HL-60 (cell line): ENCODE results near the gene CCNJ.

Experiments
- DNase-seq, 2 experiments: peaks; one replicate each; pipeline ENCODE4 v3.0.0-alpha.2; 2010 to 2020; ENCODE audit warnings: low read depth in 1 of 2, low spot score in 1 of 2
- H3K27ac ChIP-seq: fragments of 250-450 bp; sonication (Bioruptor Pico); replicated peaks from 2 replicates; pipeline ENCODE4 v1.5.1; 2020; ENCODE audit warnings: mild to moderate bottlenecking, moderate library complexity
- H3K27me3 ChIP-seq: fragments of 250-450 bp; sonication (Bioruptor Pico); 2 replicates; pipeline ENCODE4 v1.5.1; 2021; ENCODE audit warnings: mild to moderate bottlenecking, moderate library complexity; ENCODE audit not compliant: insufficient read depth, poor library complexity, severe bottlenecking
- H3K4me3 ChIP-seq: replicated peaks from 2 replicates; pipeline ENCODE4 v1.5.1; 2011; ENCODE audit warnings: mild to moderate bottlenecking, control low read depth, low read length; ENCODE audit not compliant: insufficient read depth
- CTCF ChIP-seq: IDR thresholded peaks from one replicate; pipeline ENCODE4 v1.5.1; 2011; ENCODE audit warnings: low read length, control low read depth, inconsistent platforms; ENCODE audit not compliant: insufficient read depth
- GABPA ChIP-seq: IDR thresholded peaks from 2 replicates; pipeline ENCODE4 v1.6.1; 2012; ENCODE audit warnings: low read depth
- POLR2AphosphoS5 ChIP-seq: IDR thresholded peaks from 2 replicates; pipeline ENCODE4 v1.6.1; 2012; ENCODE audit warnings: low read depth
- REST ChIP-seq: IDR thresholded peaks from 2 replicates; pipeline ENCODE4 v1.6.1; 2012; ENCODE audit warnings: low read depth; ENCODE audit not compliant: insufficient replicate concordance
- SPI1 ChIP-seq: IDR thresholded peaks from 2 replicates; pipeline ENCODE4 v1.6.1; 2012; ENCODE audit warnings: low read depth, mild to moderate bottlenecking, borderline replicate concordance

CCNJ gene

DNA sequence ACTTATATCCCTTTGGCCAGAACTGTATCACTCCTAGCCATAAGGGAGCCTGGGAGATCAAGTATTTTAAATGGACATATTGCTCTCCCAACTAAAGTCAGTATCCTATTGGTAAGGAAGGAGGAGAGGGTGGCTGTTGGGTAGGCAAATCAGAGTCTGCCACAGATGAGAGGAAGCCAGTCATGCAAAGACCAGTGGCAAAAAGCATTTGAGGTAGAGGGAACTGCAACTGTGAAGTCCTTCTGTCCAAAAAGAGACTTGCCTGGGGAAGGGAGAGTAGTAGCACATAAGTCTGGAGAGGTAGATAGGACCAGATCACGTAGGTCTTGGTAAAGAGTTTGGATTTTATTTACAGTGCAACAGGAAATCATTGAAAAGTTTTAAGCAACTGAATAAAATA is 8.8 kb upstream of the CCNJ start:
- no peak for DNase-seq
- H3K27me3 ChIP-seq: no peaks in the 10 kb centered on the region
- no peak for TF ChIP-seq CTCF
- no peak for TF ChIP-seq GABPA
- TF ChIP-seq POLR2AphosphoS5: no peak
- H3K4me3 ChIP-seq: no peak overlapping the region
- no peak overlapping the region for H3K27ac ChIP-seq

GRCh38 chr10:96038476-96039387 is 4.7 kb upstream of the CCNJ start:
- Histone ChIP-seq H3K27ac (no peak overlapping the region), H3K4me3 (no peak overlapping the region), H3K27me3 (no peaks in the 10 kb centered on the region)
- TF ChIP-seq SPI1 (no peak), POLR2AphosphoS5 (no peak), GABPA (no peak), REST (no peak), CTCF (no peak)
- DNase-seq: no peak

DNA sequence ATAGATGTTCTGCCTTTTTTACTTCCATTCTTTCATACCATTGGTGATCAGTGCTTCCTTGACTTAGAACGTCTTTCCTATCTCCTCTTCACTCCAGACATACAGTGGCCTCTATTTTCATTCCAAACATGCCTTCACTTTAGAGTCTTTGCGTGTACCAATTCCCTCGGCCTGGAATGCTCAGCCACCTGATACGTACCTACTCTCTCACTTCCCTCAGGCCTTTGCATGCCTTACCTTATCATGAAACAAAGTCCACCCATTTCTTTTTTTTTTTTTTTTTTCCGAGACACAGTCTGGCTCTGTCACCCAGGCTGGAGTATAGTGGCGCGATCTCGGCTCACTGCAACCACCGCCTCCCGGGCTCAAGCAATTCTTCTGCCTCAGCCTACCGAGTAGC is 2.2 kb upstream of the CCNJ start:
- no peak for TF ChIP-seq CTCF
- TF ChIP-seq POLR2AphosphoS5: no peak
- no peak for TF ChIP-seq GABPA
- TF ChIP-seq SPI1: no peak
- no peak for TF ChIP-seq REST
- Histone ChIP-seq H3K4me3 (no peak overlapping the region), H3K27ac (no peak overlapping the region), H3K27me3 (no peaks in the 10 kb centered on the region)
- no peak for DNase-seq
